MM.1S (cell line): ENCODE data around the gene MYRFL.

Experiments used
- DNase-seq: peaks from one replicate; pipeline ENCODE4 v3.0.0-alpha.2; 2015
- H2AFZ ChIP-seq: fragments of 300-600 bp; sonication (generic); 2 replicates; pipeline ENCODE4 v1.6.0; 2016; ENCODE audit warnings: antibody characterized with exemption, low read length
- H3F3A ChIP-seq: fragments of 300-600 bp; sonication (generic); 2 replicates; pipeline ENCODE4 v1.6.1; 2016; ENCODE audit warnings: mild to moderate bottlenecking, antibody characterized with exemption, low read length, moderate library complexity, mixed read lengths; ENCODE audit not compliant: insufficient read depth
- H3K27ac ChIP-seq: fragments of 300-600 bp; sonication (generic); 2 replicates; pipeline ENCODE4 v1.5.1; 2016; ENCODE audit warnings: mild to moderate bottlenecking, low read length
- H3K27me3 ChIP-seq: fragments of 300-600 bp; sonication (generic); replicated peaks from 2 replicates; pipeline ENCODE4 v1.6.0; 2016; ENCODE audit warnings: low read length; ENCODE audit not compliant: insufficient read depth
- H3K36me3 ChIP-seq: fragments of 300-600 bp; sonication (generic); replicated peaks from 2 replicates; pipeline ENCODE4 v1.6.1; 2016; ENCODE audit warnings: mild to moderate bottlenecking, low read length, mixed read lengths; ENCODE audit not compliant: insufficient read depth
- H3K4me1 ChIP-seq: fragments of 300-600 bp; sonication (generic); 2 replicates; pipeline ENCODE4 v1.6.1; 2016; ENCODE audit warnings: low read length, mixed read lengths
- H3K4me2 ChIP-seq: fragments of 300-600 bp; sonication (generic); 2 replicates; pipeline ENCODE4 v1.6.0; 2016; ENCODE audit warnings: low read depth, low read length
- H3K4me3 ChIP-seq: fragments of 300-600 bp; sonication (generic); 2 replicates; pipeline ENCODE4 v1.5.1; 2016; ENCODE audit warnings: low read length, mixed read lengths
- H3K79me2 ChIP-seq: fragments of 300-600 bp; sonication (generic); 2 replicates; pipeline ENCODE4 v1.6.1; 2016; ENCODE audit warnings: mixed run types, low read length, mixed read lengths
- H3K9ac ChIP-seq: fragments of 300-600 bp; sonication (generic); 2 replicates; pipeline ENCODE4 v1.6.1; 2016; ENCODE audit warnings: low read length, mixed read lengths
- H3K9me2 ChIP-seq: fragments of 300-600 bp; sonication (generic); replicated peaks from 2 replicates; pipeline ENCODE4 v1.6.1; 2016; ENCODE audit warnings: mild to moderate bottlenecking, low read length, mixed read lengths; ENCODE audit not compliant: insufficient read depth
- H3K9me3 ChIP-seq: fragments of 300-600 bp; sonication (generic); replicated peaks from 2 replicates; pipeline ENCODE4 v1.6.1; 2016; ENCODE audit warnings: mild to moderate bottlenecking, low read length, mixed read lengths; ENCODE audit not compliant: insufficient read depth
- H4K20me1 ChIP-seq: fragments of 300-600 bp; sonication (generic); 2 replicates; pipeline ENCODE4 v1.6.1; 2016; ENCODE audit warnings: mild to moderate bottlenecking, low read length, moderate library complexity, mixed read lengths; ENCODE audit not compliant: insufficient read depth
- CTCF ChIP-seq: fragments of 300-600 bp; sonication (generic); IDR thresholded peaks from 2 replicates; pipeline ENCODE4 v1.5.1; 2016; ENCODE audit warnings: antibody characterized with exemption, low read length, mixed read lengths
- EZH2 ChIP-seq: fragments of 300-600 bp; sonication (generic); optimal IDR thresholded peaks from 2 replicates; pipeline ENCODE3; 2017; ENCODE audit warnings: low read depth, mild to moderate bottlenecking, antibody characterized with exemption, low read length, mixed read lengths
- EZH2phosphoT487 ChIP-seq: fragments of 300-600 bp; sonication (generic); IDR thresholded peaks from 2 replicates; pipeline ENCODE4 v1.6.1; 2018; ENCODE audit warnings: antibody characterized with exemption, low read length

MYRFL gene

GRCh38 chr12:69996722-69997121 is 171.7 kb downstream of the MYRFL start:
- no peaks in the 10 kb centered on the region for H3K9me2 ChIP-seq
- H3K79me2 ChIP-seq, result no peaks in the 10 kb centered on the region
- DNase-seq, result no peak
- no peaks in the 10 kb centered on the region for H3F3A ChIP-seq
- TF ChIP-seq EZH2 (no peak), CTCF (no peak), EZH2phosphoT487 (no peak)
- H3K4me1 ChIP-seq, result no peaks in the 10 kb centered on the region; the same call in 1 of the 2 replicates
- H3K4me2 ChIP-seq, result no peak overlapping the region
- no peak overlapping the region for H3K27ac ChIP-seq
- H3K9me3 ChIP-seq, result no peaks in the 10 kb centered on the region
- H3K36me3 ChIP-seq, result no peaks in the 10 kb centered on the region
- no peak overlapping the region for H2AFZ ChIP-seq
- H4K20me1 ChIP-seq, result no peaks in the 10 kb centered on the region
- H3K4me3 ChIP-seq, result no peak overlapping the region
- H3K27me3 ChIP-seq, result no peaks in the 10 kb centered on the region
- no peak overlapping the region for H3K9ac ChIP-seq

- no peak overlapping the region for H3K4me3 ChIP-seq
- H3K27ac ChIP-seq, result no peak overlapping the region
- no peaks in the 10 kb centered on the region for H4K20me1 ChIP-seq
- no peak overlapping the region for H2AFZ ChIP-seq
- no peaks in the 10 kb centered on the region for H3K27me3 ChIP-seq
- no peak overlapping the region for H3K9ac ChIP-seq
- no peaks in the 10 kb centered on the region for H3K36me3 ChIP-seq
- no peaks in the 10 kb centered on the region for H3K79me2 ChIP-seq
- H3K9me2 ChIP-seq, result no peaks in the 10 kb centered on the region
- H3K4me2 ChIP-seq, result no peak overlapping the region
- no peak for DNase-seq
- no peaks in the 10 kb centered on the region for H3K9me3 ChIP-seq
- TF ChIP-seq CTCF, result no peak
- TF ChIP-seq EZH2phosphoT487, result no peak
- no peak for TF ChIP-seq EZH2
- H3F3A ChIP-seq, result no peaks in the 10 kb centered on the region
- H3K4me1 ChIP-seq, result no peaks in the 10 kb centered on the region; the same call in 1 of the 2 replicates
Observed at GRCh38 chr12:69998011-69998410, 173.0 kb downstream of the MYRFL start.

- Histone ChIP-seq H2AFZ (no peak overlapping the region), H3K9me3 (no peaks in the 10 kb centered on the region), H3K4me3 (no peak overlapping the region), H3F3A (no peaks in the 10 kb centered on the region), H3K27me3 (no peaks in the 10 kb centered on the region), H3K79me2 (no peaks in the 10 kb centered on the region), H3K27ac (no peak overlapping the region), H3K36me3 (no peaks in the 10 kb centered on the region), H3K9ac (no peak overlapping the region), H3K9me2 (no peaks in the 10 kb centered on the region), H4K20me1 (no peaks in the 10 kb centered on the region), H3K4me1 (no peaks in the 10 kb centered on the region; the same call in 1 of the 2 replicates), H3K4me2 (no peak overlapping the region)
- no peak for DNase-seq
- TF ChIP-seq EZH2phosphoT487, result no peak
- TF ChIP-seq CTCF, result no peak
- TF ChIP-seq EZH2, result no peak
Observed at GRCh38 chr12:69998922-69999321, 173.9 kb downstream of the MYRFL start.
